Neural cell (in vitro differentiated cells): ENCODE results near the gene HCN1. TPM values are rescaled to one million over a fixed set of nuclear protein-coding genes. Genes with fewer than 3 reads are reported as not detected.

Experiments used
- H2AFZ ChIP-seq: fragments of 200-600, 300-800 bp; sonication (generic), shearing (Covaris generic); 2 replicates; pipeline ENCODE4 v1.6.0; 2014; ENCODE audit warnings: low read depth, mild to moderate bottlenecking, antibody characterized with exemption, low read length, moderate library complexity
- H3F3A ChIP-seq: fragments of 200-600 bp; shearing (Covaris generic); 2 replicates; pipeline ENCODE4 v1.6.1; 2016; ENCODE audit warnings: mild to moderate bottlenecking, moderate library complexity, mixed read lengths, antibody characterized with exemption, low read length; ENCODE audit not compliant: insufficient read depth, poor library complexity, severe bottlenecking
- H3K27ac ChIP-seq: fragments of 200-600, 300-800 bp; sonication (generic), shearing (Covaris generic); 2 replicates; pipeline ENCODE4 v1.5.1; 2014; ENCODE audit warnings: mild to moderate bottlenecking, low read length, moderate library complexity
- H3K27me3 ChIP-seq: fragments of 300-800, 200-600 bp; sonication (generic), shearing (Covaris generic); 2 replicates; pipeline ENCODE4 v1.6.0; 2014; ENCODE audit warnings: mild to moderate bottlenecking, low read depth, low read length, moderate library complexity; ENCODE audit not compliant: insufficient read depth
- H3K36me3 ChIP-seq: fragments of 300-800, 200-600 bp; sonication (generic), shearing (Covaris generic); 2 replicates; pipeline ENCODE4 v1.5.1; 2014; ENCODE audit warnings: mild to moderate bottlenecking, antibody characterized with exemption, low read length, moderate library complexity; ENCODE audit not compliant: insufficient read depth
- H3K4me2 ChIP-seq: fragments of 300-800, 200-600 bp; sonication (generic), shearing (Covaris generic); 2 replicates; pipeline ENCODE4 v1.6.0; 2014; ENCODE audit warnings: mild to moderate bottlenecking, low read length
- H3K4me3 ChIP-seq: fragments of 300-800, 200-600 bp; sonication (generic), shearing (Covaris generic); 2 replicates; pipeline ENCODE4 v1.5.1; 2014; ENCODE audit warnings: mild to moderate bottlenecking, low read length, moderate library complexity
- H3K79me2 ChIP-seq: fragments of 200-600 bp; shearing (Covaris generic); replicated peaks from 2 replicates; pipeline ENCODE4 v1.6.0; 2014; ENCODE audit warnings: mild to moderate bottlenecking, low read length, moderate library complexity; ENCODE audit not compliant: insufficient read depth
- H3K9ac ChIP-seq: fragments of 300-800, 200-600 bp; sonication (generic), shearing (Covaris generic); 2 replicates; pipeline ENCODE4 v1.6.1; 2016; ENCODE audit warnings: mild to moderate bottlenecking, low read length, mixed read lengths
- H3K9me2 ChIP-seq: fragments of 200-600 bp; shearing (Covaris generic); 2 replicates; pipeline ENCODE4 v1.6.1; 2016; ENCODE audit warnings: mild to moderate bottlenecking, low read length, mixed read lengths; ENCODE audit not compliant: insufficient read depth
- H3K9me3 ChIP-seq: fragments of 200-600, 300-800 bp; sonication (generic), shearing (Covaris generic); 2 replicates; pipeline ENCODE4 v1.6.1; 2016; ENCODE audit warnings: mild to moderate bottlenecking, mixed run types, low read length, moderate library complexity, mixed read lengths
- H4K20me1 ChIP-seq: fragments of 200-600 bp; shearing (Covaris generic); 2 replicates; pipeline ENCODE4 v1.6.1; 2016; ENCODE audit warnings: mild to moderate bottlenecking, mixed run types; ENCODE audit not compliant: insufficient read depth
- EP300 ChIP-seq: fragments of 450-650 bp; conservative IDR thresholded peaks from 2 replicates; pipeline ENCODE4 v1.6.1; 2014; ENCODE audit warnings: antibody characterized with exemption, mild to moderate bottlenecking, moderate library complexity; ENCODE audit not compliant: poor library complexity, severe bottlenecking
- EZH2 ChIP-seq: fragments of 200-600, 300-800 bp; shearing (Covaris generic), sonication (generic); IDR thresholded peaks from 2 replicates; pipeline ENCODE4 v1.6.1; 2014; ENCODE audit warnings: antibody characterized with exemption, low read length, borderline replicate concordance, mild to moderate bottlenecking; ENCODE audit not compliant: insufficient read depth, poor library complexity, severe bottlenecking
- MXI1 ChIP-seq: fragments of 450-650 bp; conservative IDR thresholded peaks from 2 replicates; pipeline ENCODE4 v1.6.1; 2014; ENCODE audit warnings: antibody characterized with exemption, mild to moderate bottlenecking; ENCODE audit not compliant: poor library complexity, severe bottlenecking
- POLR2AphosphoS5 ChIP-seq: IDR thresholded peaks from 2 replicates; pipeline ENCODE4 v1.6.1; 2012
- RAD21 ChIP-seq: fragments of 450-650 bp; conservative IDR thresholded peaks from 2 replicates; pipeline ENCODE4 v1.6.1; 2014; ENCODE audit warnings: antibody characterized with exemption, mild to moderate bottlenecking, moderate library complexity
- REST ChIP-seq: IDR thresholded peaks from 2 replicates; pipeline ENCODE4 v1.6.1; 2012; ENCODE audit warnings: borderline replicate concordance
- SMC3 ChIP-seq: fragments of 450-650 bp; conservative IDR thresholded peaks from 2 replicates; pipeline ENCODE4 v1.6.1; 2014; ENCODE audit warnings: antibody characterized with exemption, mild to moderate bottlenecking, moderate library complexity; ENCODE audit not compliant: poor library complexity
- polyA plus RNA-seq: library from polyadenylated mRNA; depleted of rRNA; stranded (reverse); fragments of >200 nt; gene quantifications from 2 replicates; pipeline ENCODE4 v1.2.3, GENCODE V29; 2014
- TF ChIP-seq, protein P1 (sequence below): fragments of 450-650 bp; IDR thresholded peaks from 2 replicates; pipeline ENCODE4 v1.5.1; 2014; ENCODE audit warnings: antibody characterized with exemption, mild to moderate bottlenecking, moderate library complexity; ENCODE audit not compliant: poor library complexity, severe bottlenecking

Gene HCN1
- polyA plus RNA-seq, 1 donor from 2014 or later, result 1.4 TPM

DNA sequence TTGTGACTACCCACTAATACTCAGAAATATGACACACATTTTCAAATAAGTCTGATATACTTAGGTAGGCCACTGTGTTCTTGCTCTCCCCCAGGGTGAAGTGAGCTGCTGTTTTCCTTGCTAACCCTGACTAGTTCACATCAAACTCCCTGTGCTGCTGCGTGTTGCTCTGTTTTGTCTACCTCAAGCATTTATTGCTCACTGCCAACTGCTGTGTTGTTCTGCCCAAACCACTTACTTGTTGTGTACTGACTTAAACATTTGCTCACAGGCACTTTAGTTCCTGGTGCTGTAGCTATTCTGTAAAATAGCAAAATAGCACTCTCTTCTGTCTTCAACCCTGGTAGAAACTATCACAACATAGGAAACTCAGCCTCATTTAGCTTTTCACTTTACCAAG lies 255.7 kb downstream of the HCN1 start:
- Histone ChIP-seq H3K4me2 (no peak overlapping the region), H4K20me1 (no peaks in the 10 kb centered on the region), H3K36me3 (no peaks in the 10 kb centered on the region), H3K9me2 (no peaks in the 10 kb centered on the region), H2AFZ (no peak overlapping the region), H3K27ac (no peak overlapping the region), H3K4me3 (no peak overlapping the region), H3K27me3 (no peaks in the 10 kb centered on the region), H3K9me3 (no peaks in the 10 kb centered on the region), H3F3A (no peaks in the 10 kb centered on the region), H3K9ac (no peak overlapping the region), H3K79me2 (no peaks in the 10 kb centered on the region)
- no peak for TF ChIP-seq SMC3
- no peak for TF ChIP-seq REST
- peak; percentile 25 for TF ChIP-seq POLR2AphosphoS5
- TF ChIP-seq EZH2, result no peak
- no peak for TF ChIP-seq RAD21
- TF ChIP-seq, protein P1, sequence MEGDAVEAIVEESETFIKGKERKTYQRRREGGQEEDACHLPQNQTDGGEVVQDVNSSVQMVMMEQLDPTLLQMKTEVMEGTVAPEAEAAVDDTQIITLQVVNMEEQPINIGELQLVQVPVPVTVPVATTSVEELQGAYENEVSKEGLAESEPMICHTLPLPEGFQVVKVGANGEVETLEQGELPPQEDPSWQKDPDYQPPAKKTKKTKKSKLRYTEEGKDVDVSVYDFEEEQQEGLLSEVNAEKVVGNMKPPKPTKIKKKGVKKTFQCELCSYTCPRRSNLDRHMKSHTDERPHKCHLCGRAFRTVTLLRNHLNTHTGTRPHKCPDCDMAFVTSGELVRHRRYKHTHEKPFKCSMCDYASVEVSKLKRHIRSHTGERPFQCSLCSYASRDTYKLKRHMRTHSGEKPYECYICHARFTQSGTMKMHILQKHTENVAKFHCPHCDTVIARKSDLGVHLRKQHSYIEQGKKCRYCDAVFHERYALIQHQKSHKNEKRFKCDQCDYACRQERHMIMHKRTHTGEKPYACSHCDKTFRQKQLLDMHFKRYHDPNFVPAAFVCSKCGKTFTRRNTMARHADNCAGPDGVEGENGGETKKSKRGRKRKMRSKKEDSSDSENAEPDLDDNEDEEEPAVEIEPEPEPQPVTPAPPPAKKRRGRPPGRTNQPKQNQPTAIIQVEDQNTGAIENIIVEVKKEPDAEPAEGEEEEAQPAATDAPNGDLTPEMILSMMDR, result no peak
- no peak for TF ChIP-seq MXI1

DNA sequence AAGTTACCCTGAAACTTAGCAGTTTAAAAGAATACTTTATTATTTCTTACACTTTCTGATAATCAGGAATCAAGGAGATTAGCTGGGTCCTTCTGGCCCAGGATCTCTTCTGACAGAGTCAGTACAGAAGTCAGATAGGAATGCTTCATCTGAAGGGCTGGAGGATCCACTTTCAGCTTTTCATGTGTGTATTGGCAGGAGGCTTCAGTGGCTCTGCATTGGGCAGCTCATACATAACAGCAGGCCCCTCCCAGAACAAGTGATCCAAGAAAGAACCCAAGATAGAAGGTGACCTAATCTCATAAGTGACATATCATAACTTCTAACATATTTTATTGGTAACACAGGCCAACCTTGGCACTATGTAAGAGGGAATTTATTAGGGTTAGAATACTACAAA lies 258.4 kb downstream of the HCN1 start:
- TF ChIP-seq POLR2AphosphoS5, result no peak
- Histone ChIP-seq H3F3A (no peaks in the 10 kb centered on the region), H3K79me2 (no peaks in the 10 kb centered on the region), H3K9me3 (no peaks in the 10 kb centered on the region), H2AFZ (no peak overlapping the region), H3K9me2 (no peaks in the 10 kb centered on the region), H3K36me3 (no peaks in the 10 kb centered on the region), H3K9ac (no peak overlapping the region), H3K4me3 (no peak overlapping the region), H4K20me1 (no peaks in the 10 kb centered on the region), H3K4me2 (no peak overlapping the region), H3K27ac (no peak overlapping the region), H3K27me3 (no peaks in the 10 kb centered on the region)

GRCh38 chr5:45417285-45417998 lies 278.7 kb downstream of the HCN1 start:
- H3K27ac ChIP-seq, result no peak overlapping the region
- TF ChIP-seq SMC3, result no peak
- TF ChIP-seq POLR2AphosphoS5, result no peak
- TF ChIP-seq MXI1, result no peak
- no peak for TF ChIP-seq RAD21
- no peak for TF ChIP-seq REST
- no peak for TF ChIP-seq EZH2
- no peak for TF ChIP-seq EP300
- H3K9me2 ChIP-seq, result no peaks in the 10 kb centered on the region
- no peak overlapping the region for H3K4me3 ChIP-seq
- H3K9ac ChIP-seq, result no peak overlapping the region
- H3K36me3 ChIP-seq, result no peaks in the 10 kb centered on the region
- no peaks in the 10 kb centered on the region for H3K9me3 ChIP-seq
- H3K27me3 ChIP-seq, result no peaks in the 10 kb centered on the region
- no peaks in the 10 kb centered on the region for H3K79me2 ChIP-seq
- H3F3A ChIP-seq, result no peaks in the 10 kb centered on the region
- H2AFZ ChIP-seq, result no peak overlapping the region
- H4K20me1 ChIP-seq, result no peaks in the 10 kb centered on the region
- no peak overlapping the region for H3K4me2 ChIP-seq
